B cell (primary cell): ENCODE measurements around the gene N4BP2. TPM values are rescaled to one million over a fixed set of nuclear protein-coding genes. Genes with fewer than 3 reads are reported as not detected.
"Not testable (repeated sequence)": the region's sequence is repeated elsewhere in the genome, so short reads cannot be mapped to it uniquely, and the experiment has no call there.

Source experiments
- ATAC-seq: fragments of 200-7000 bp; cut with Tn5 transposase; one replicate; pipeline ENCODE4 v1.10.0; 2021; ENCODE audit warnings: low read depth, mild to moderate bottlenecking, moderate number of reproducible peaks, moderate library complexity
- CTCF ChIA-PET: fragments of 350-600 bp; sonication (Branson Sonifier 250); formaldehyde crosslinking; loops from one replicate; lab custom pipeline; 2021; ENCODE audit warnings: antibody characterized with exemption, inconsistent platforms; lab: Charles Lee
- POLR2A ChIA-PET: fragments of 350-600 bp; sonication (Branson Sonifier 250); formaldehyde crosslinking; loops from one replicate; lab custom pipeline; 2021; ENCODE audit warnings: antibody characterized with exemption; lab: Charles Lee
- DNase-seq: peaks from one replicate; pipeline ENCODE4 v3.0.0; 2013
- H2AFZ ChIP-seq: 2 replicates; pipeline ENCODE4 v1.6.1; 2012; ENCODE audit warnings: mild to moderate bottlenecking, low read depth, low read length; ENCODE audit not compliant: insufficient read depth, poor library complexity, severe bottlenecking
- H3K27ac ChIP-seq, 2 donors: 1 replicate in 1 of 2; 2 replicates in 1 of 2; pipeline ENCODE4 v1.5.1; 2012 to 2013; ENCODE audit warnings: low read length in 2 of 2, mild to moderate bottlenecking in 2 of 2, moderate library complexity in 1 of 2
- H3K27me3 ChIP-seq, 4 experiments: fragments of 200-600 bp in 1 of 4; sonication (generic) in 1 of 4; replicated peaks in 1 of 4; 1 replicate in 2 of 4; 2 replicates in 2 of 4; pipeline versions ENCODE4 v1.6.1 to v1.7.0; 2013 to 2016; ENCODE audit warnings: low read length in 3 of 4, mild to moderate bottlenecking in 2 of 4, mixed read lengths in 1 of 4, moderate library complexity in 1 of 4; ENCODE audit not compliant: insufficient read depth in 4 of 4, control insufficient read depth in 3 of 4; ENCODE audit errors: control extremely low read depth in 1 of 4
- H3K36me3 ChIP-seq, 2 experiments: replicated peaks in 1 of 2; 1 replicate in 1 of 2; 2 replicates in 1 of 2; pipeline versions ENCODE4 v1.6.1 to v1.7.1; 2013; ENCODE audit warnings: low read length in 1 of 2; ENCODE audit not compliant: insufficient read depth in 2 of 2, control insufficient read depth in 1 of 2; ENCODE audit errors: control extremely low read depth in 1 of 2, extremely low read depth in 1 of 2
- H3K4me1 ChIP-seq, 2 donors: fragments of 200-600 bp in 1 of 2; sonication (generic) in 1 of 2; 1 replicate in 1 of 2; 2 replicates in 1 of 2; pipeline versions ENCODE4 v1.5.1 to v1.6.1; 2013 to 2017; ENCODE audit warnings: low read length in 2 of 2; ENCODE audit not compliant: control insufficient read depth in 2 of 2, insufficient read depth in 2 of 2
- H3K4me2 ChIP-seq: replicated peaks from 2 replicates; pipeline ENCODE3; 2012; ENCODE audit warnings: mild to moderate bottlenecking, low read depth, low read length; ENCODE audit not compliant: poor library complexity, severe bottlenecking
- H3K4me3 ChIP-seq, 5 experiments: fragments of 200-600 bp in 1 of 5; sonication (generic) in 1 of 5; 1 replicate in 3 of 5; 2 replicates in 2 of 5; pipeline versions ENCODE4 v1.5.1 to v1.7.0; 2011 to 2016; ENCODE audit warnings: low read length in 4 of 5, mild to moderate bottlenecking in 4 of 5, low read depth in 2 of 5, control low read depth in 1 of 5, moderate library complexity in 1 of 5; ENCODE audit not compliant: insufficient read depth in 1 of 5; ENCODE audit errors: control extremely low read depth in 1 of 5, extremely low read depth in 1 of 5
- H3K79me2 ChIP-seq: fragments of 200-600 bp; sonication (generic); one replicate; pipeline ENCODE4 v1.6.0; 2016; ENCODE audit warnings: low read length; ENCODE audit not compliant: control insufficient read depth, insufficient read depth
- H3K9ac ChIP-seq: fragments of 200-600 bp; sonication (generic); 2 replicates; pipeline ENCODE4 v1.6.1; 2017; ENCODE audit warnings: mild to moderate bottlenecking, low read length, moderate library complexity
- H3K9me3 ChIP-seq, 3 donors: one replicate each; pipeline versions ENCODE4 v1.6.1 to v1.7.1; 2013; ENCODE audit warnings: low read length in 2 of 3; ENCODE audit not compliant: control insufficient read depth in 2 of 3, insufficient read depth in 1 of 3; ENCODE audit errors: control extremely low read depth in 1 of 3
- H4K20me1 ChIP-seq: 2 replicates; pipeline ENCODE4 v1.6.0; 2012; ENCODE audit warnings: mild to moderate bottlenecking, low read length; ENCODE audit not compliant: insufficient read depth, control insufficient read depth, poor library complexity, severe bottlenecking
- H3K27ac Mint-ChIP-seq: one replicate; pipeline ENCODE4 v1.8.0; 2021; ENCODE audit warnings: mixed read lengths
- H3K27me3 Mint-ChIP-seq: one replicate; pipeline ENCODE4 v1.8.0; 2021; ENCODE audit warnings: mixed read lengths
- H3K4me1 Mint-ChIP-seq: one replicate; pipeline ENCODE4 v1.8.0; 2021; ENCODE audit warnings: mixed read lengths
- H3K4me3 Mint-ChIP-seq: one replicate; pipeline ENCODE4 v1.8.0; 2021; ENCODE audit warnings: mixed read lengths
- H3K9me3 Mint-ChIP-seq: one replicate; pipeline ENCODE4 v1.8.0; 2022; ENCODE audit warnings: mixed read lengths; ENCODE audit not compliant: insufficient read depth
- CTCF ChIP-seq: fragments of 200-600 bp; IDR thresholded peaks from one replicate; pipeline ENCODE4 v1.8.0; 2022; ENCODE audit warnings: antibody characterized with exemption, mild to moderate bottlenecking
- EZH2 ChIP-seq: IDR thresholded peaks from 2 replicates; pipeline ENCODE4 v1.6.1; 2012; ENCODE audit warnings: borderline replicate concordance, low read depth, mild to moderate bottlenecking, moderate library complexity, low read length; ENCODE audit not compliant: insufficient read depth, poor library complexity, severe bottlenecking
- WGBS: methylation state at CpG from one replicate; pipeline ENCODE4 v1.1.5; 2013; ENCODE audit warnings: missing lambda C conversion rate; ENCODE audit not compliant: insufficient coverage; 5-methylcytosine and 5-hydroxymethylcytosine counted together
- intact Hi-C: fragments of 100-400 bp; cut with micrococcal nuclease; formaldehyde crosslinking; loops from one replicate; pipeline ENCODE4 v1.10.0; 2022
- polyA plus RNA-seq: library from polyadenylated mRNA; depleted of rRNA; stranded (reverse); fragments of >200 nt; gene quantifications from 2 replicates; pipeline ENCODE4 v1.2.3, GENCODE V29; 2012
- total RNA-seq, 2 donors: library from RNA; stranded (reverse); fragments of 120-200 nt in 1 of 2; gene quantifications; 1 replicate in 1 of 2; 2 replicates in 1 of 2; pipeline versions ENCODE4 v1.2.3 to v1.2.4, GENCODE V29; 2013 to 2022

The N4BP2 gene
- total and polyA plus RNA-seq, 2 donors (not counting 1 experiment from before 2014, with no cell fraction given), result 2.4 to 12.8 TPM

DNA sequence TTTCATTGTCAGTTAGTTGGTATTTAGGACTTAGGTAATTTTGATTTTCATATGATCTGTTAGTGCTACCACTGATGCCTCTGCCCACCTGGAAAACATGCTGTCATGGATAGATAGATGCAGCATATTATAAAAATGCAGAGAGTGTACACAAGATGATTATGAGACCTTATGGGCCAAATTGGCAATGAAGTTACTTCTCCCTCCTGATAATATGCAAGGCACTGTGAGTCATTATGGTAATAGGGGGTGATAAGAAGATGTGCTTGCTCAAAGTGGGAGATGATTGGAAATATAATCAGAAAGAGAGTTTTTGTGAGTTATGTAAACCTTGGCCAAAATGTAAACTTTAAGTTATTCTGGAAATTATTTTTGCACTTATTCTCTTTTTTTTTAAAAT lies 83.5 kb downstream of the N4BP2 start:
- Histone ChIP-seq H3K79me2 (peaks cover 3% of the 10 kb centered on the region), H3K4me2 (no peak overlapping the region), H3K27ac (no peak overlapping the region), H3K36me3 (peaks cover 0 to 3% of the 10 kb centered on the region in 2 experiments), H4K20me1 (no peaks in the 10 kb centered on the region), H3K9me3 (no peaks in the 10 kb centered on the region), H3K9ac (no peak overlapping the region), H3K4me3 (no peak overlapping the region), H3K4me1 (no peaks in the 10 kb centered on the region), H3K27me3 (no peaks in the 10 kb centered on the region), H2AFZ (no peak overlapping the region)
- H3K27me3 Mint-ChIP-seq, result no peaks in the 10 kb centered on the region
- POLR2A ChIA-PET, result no interaction called here
- no peaks in the 10 kb centered on the region for H3K9me3 Mint-ChIP-seq
- DNase-seq, result no peak
- H3K4me3 Mint-ChIP-seq, result no peak overlapping the region
- CTCF ChIA-PET, result no interaction called here
- no peak for ATAC-seq
- TF ChIP-seq CTCF, result no peak
- no peak for TF ChIP-seq EZH2
- no peaks in the 10 kb centered on the region for H3K4me1 Mint-ChIP-seq
- intact Hi-C loops, result no loop called here
- H3K27ac Mint-ChIP-seq, result no peak overlapping the region

GRCh38 chr4:40140597-40140996 lies 83.9 kb downstream of the N4BP2 start:
- H3K4me1 Mint-ChIP-seq, CTCF ChIA-PET, H3K27ac Mint-ChIP-seq, H3K4me1 ChIP-seq, H3K79me2 ChIP-seq, DNase-seq, POLR2A ChIA-PET, H3K9me3 Mint-ChIP-seq, H3K36me3 ChIP-seq, H4K20me1 ChIP-seq, H3K4me3 Mint-ChIP-seq, H2AFZ ChIP-seq, H3K4me2 ChIP-seq, H3K27ac ChIP-seq, intact Hi-C loops, H3K27me3 ChIP-seq, H3K9me3 ChIP-seq, H3K4me3 ChIP-seq, H3K9ac ChIP-seq, ATAC-seq, H3K27me3 Mint-ChIP-seq: not testable (repeated sequence)
- WGBS, result no CpG with 5 or more reads among the region's 4 CpGs
